Retinal pigment epithelial cell (primary cell): ENCODE results near the gene MFAP4.
A peak's percentile ranks its signal among the peaks of the same experiment; 100 is the strongest.

Experiments used
- DNase-seq: peaks from one replicate; pipeline ENCODE4 v3.0.0-alpha.2; 2010; ENCODE audit warnings: low read depth
- H3K4me3 ChIP-seq: 2 replicates; pipeline ENCODE4 v1.5.1; 2011; ENCODE audit warnings: mild to moderate bottlenecking, low read length, control low read depth, moderate library complexity
- CTCF ChIP-seq: conservative IDR thresholded peaks from 2 replicates; pipeline ENCODE4 v1.5.1; 2011; ENCODE audit warnings: low read depth, low read length, control low read depth, inconsistent platforms

MFAP4 gene

GRCh38 chr17:19338031-19338990 lies 48.7 kb downstream of the MFAP4 start:
- no peak overlapping the region for H3K4me3 ChIP-seq
- DNase-seq = peak; percentile 26
- peak; percentile 79 for TF ChIP-seq CTCF

- no peak for TF ChIP-seq CTCF
- no peak overlapping the region for H3K4me3 ChIP-seq
- no peak for DNase-seq
Measured at GRCh38 chr17:19337712-19338023, 49.3 kb downstream of the MFAP4 start.

GRCh38 chr17:19336938-19337711 lies 49.9 kb downstream of the MFAP4 start:
- TF ChIP-seq CTCF = peak; percentile 26
- H3K4me3 ChIP-seq = no peak overlapping the region
- DNase-seq = no peak

- TF ChIP-seq CTCF = no peak
- no peak overlapping the region for H3K4me3 ChIP-seq
- no peak for DNase-seq
Measured at GRCh38 chr17:19335951-19336631, 50.9 kb downstream of the MFAP4 start.

- H3K4me3 ChIP-seq = no peak overlapping the region
- TF ChIP-seq CTCF = no peak
- DNase-seq = no peak
Measured at GRCh38 chr17:19334331-19334730, 52.7 kb downstream of the MFAP4 start.

- no peak overlapping the region for H3K4me3 ChIP-seq
- no peak for DNase-seq
- no peak for TF ChIP-seq CTCF
Measured at GRCh38 chr17:19333736-19334290, 53.2 kb downstream of the MFAP4 start.
